Measurements from ENCODE around the gene FBXL12. TPM values are rescaled to one million over a fixed set of nuclear protein-coding genes. Genes with fewer than 3 reads are reported as not detected.

The FBXL12 gene
- polyA plus RNA-seq, 1 donor from 2014 or later: 31.5 TPM

DNA sequence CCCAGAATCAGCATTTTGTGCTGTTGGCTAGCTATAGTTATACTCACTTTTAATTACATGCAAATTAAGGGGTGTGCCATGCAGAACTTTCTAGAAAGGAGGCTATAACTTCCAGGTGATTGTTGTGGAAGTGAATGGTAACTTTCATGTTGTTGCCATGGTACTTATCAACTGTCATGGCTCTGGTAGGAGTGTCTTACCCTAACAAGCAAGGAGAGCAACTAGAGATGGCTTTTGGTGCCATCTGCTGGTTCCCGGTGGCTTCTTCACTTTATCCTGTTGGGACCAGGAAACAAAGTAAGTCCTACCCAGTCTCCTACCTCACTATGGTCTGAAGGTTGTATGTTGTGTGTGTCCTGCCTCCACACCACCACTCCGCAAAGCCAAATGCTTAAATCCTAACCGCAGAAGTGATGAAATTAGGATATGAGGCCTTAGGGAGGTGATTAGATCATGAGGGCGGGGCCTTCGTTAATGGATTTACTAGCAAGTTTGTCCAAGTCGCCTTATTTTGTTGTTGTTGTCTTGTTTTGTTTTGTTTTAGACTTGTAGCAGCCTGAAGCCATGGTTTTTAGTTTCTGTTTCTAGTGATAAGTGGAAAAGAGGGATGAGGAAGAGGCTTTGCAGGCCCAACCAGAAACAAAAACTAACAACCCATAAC is 22.6 kb downstream of the FBXL12 start:
- no peak overlapping the region for H2AFZ ChIP-seq (ENCODE audit: low read depth, low read length)
- H3K27me3 ChIP-seq (ENCODE audit: insufficient read depth, low read depth, low read length): no peaks in the 10 kb centered on the region
- H3F3A ChIP-seq (ENCODE audit: insufficient read depth, low read length, poor library complexity, severe bottlenecking): no peaks in the 10 kb centered on the region
- no peaks in the 10 kb centered on the region for H4K20me1 ChIP-seq (ENCODE audit: insufficient read depth)
- no peaks in the 10 kb centered on the region for H3K9me3 ChIP-seq (ENCODE audit: low read length)
- TF ChIP-seq, protein P1, sequence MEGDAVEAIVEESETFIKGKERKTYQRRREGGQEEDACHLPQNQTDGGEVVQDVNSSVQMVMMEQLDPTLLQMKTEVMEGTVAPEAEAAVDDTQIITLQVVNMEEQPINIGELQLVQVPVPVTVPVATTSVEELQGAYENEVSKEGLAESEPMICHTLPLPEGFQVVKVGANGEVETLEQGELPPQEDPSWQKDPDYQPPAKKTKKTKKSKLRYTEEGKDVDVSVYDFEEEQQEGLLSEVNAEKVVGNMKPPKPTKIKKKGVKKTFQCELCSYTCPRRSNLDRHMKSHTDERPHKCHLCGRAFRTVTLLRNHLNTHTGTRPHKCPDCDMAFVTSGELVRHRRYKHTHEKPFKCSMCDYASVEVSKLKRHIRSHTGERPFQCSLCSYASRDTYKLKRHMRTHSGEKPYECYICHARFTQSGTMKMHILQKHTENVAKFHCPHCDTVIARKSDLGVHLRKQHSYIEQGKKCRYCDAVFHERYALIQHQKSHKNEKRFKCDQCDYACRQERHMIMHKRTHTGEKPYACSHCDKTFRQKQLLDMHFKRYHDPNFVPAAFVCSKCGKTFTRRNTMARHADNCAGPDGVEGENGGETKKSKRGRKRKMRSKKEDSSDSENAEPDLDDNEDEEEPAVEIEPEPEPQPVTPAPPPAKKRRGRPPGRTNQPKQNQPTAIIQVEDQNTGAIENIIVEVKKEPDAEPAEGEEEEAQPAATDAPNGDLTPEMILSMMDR (IDR thresholded peaks at IDR 0.05; ENCODE audit: poor library complexity, severe bottlenecking): peak; percentile 97
- TF ChIP-seq RAD21 (conservative IDR thresholded peaks at IDR 0.05) (peak; percentile 98), MXI1 (conservative IDR thresholded peaks at IDR 0.05; ENCODE audit: poor library complexity, severe bottlenecking) (peak; percentile 62), EZH2 (IDR thresholded peaks at IDR 0.05; ENCODE audit: borderline replicate concordance, insufficient read depth, low read length, poor library complexity, severe bottlenecking) (no peak), TAF1 (IDR thresholded peaks at IDR 0.05; ENCODE audit: low read depth) (no peak), SMC3 (conservative IDR thresholded peaks at IDR 0.05; ENCODE audit: poor library complexity) (peak; percentile 98), POLR2AphosphoS5 (IDR thresholded peaks at IDR 0.05) (no peak)
- no peak overlapping the region for H3K27ac ChIP-seq (ENCODE audit: low read length)
- H3K4me2 ChIP-seq (ENCODE audit: low read length): no peak overlapping the region
- H3K36me3 ChIP-seq (ENCODE audit: insufficient read depth, low read length): no peaks in the 10 kb centered on the region
- H3K4me3 ChIP-seq (ENCODE audit: low read length): no peak overlapping the region
- no peaks in the 10 kb centered on the region for H3K79me2 ChIP-seq (replicated peaks; ENCODE audit: insufficient read depth, low read length)
- H3K9me2 ChIP-seq (ENCODE audit: insufficient read depth, low read length): no peaks in the 10 kb centered on the region
- no peak overlapping the region for H3K9ac ChIP-seq (ENCODE audit: low read length)

DNA sequence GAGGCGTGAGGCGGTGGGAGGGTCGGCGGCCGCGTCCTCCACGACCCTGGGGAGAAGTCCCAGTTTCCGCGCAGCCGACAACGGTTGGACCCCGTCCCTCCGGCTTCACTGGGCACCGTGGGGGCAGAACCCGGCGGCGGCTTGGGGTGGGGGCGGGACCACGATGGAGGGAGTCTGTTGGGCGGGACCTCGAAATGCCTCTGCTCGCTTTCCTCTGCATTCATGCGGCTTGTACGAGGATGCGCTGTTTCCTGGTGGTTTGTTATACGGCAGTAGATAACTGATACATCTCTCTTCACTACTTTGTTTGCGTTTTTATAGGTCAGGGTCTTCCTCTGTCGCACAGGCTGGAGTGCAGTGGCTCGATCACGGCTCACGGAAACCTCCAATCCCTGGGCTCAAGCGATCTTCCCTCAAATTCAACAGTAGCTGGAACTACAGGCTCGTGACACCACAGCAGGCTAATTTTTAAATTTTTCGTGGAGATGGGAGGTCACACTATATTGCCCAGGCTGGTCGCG is 25.7 kb downstream of the FBXL12 start:
- Histone ChIP-seq H3K4me2 (ENCODE audit: low read length) (peak overlapping the region; percentile 62), H3K4me3 (ENCODE audit: low read length) (peak overlapping the region; percentile 78), H3K9me2 (ENCODE audit: insufficient read depth, low read length) (no peaks in the 10 kb centered on the region), H3K27ac (ENCODE audit: low read length) (peak overlapping the region; percentile 93), H3K27me3 (ENCODE audit: insufficient read depth, low read depth, low read length) (no peaks in the 10 kb centered on the region), H3K36me3 (ENCODE audit: insufficient read depth, low read length) (no peaks in the 10 kb centered on the region), H3F3A (ENCODE audit: insufficient read depth, low read length, poor library complexity, severe bottlenecking) (no peaks in the 10 kb centered on the region), H4K20me1 (ENCODE audit: insufficient read depth) (no peaks in the 10 kb centered on the region), H3K9me3 (ENCODE audit: low read length) (no peaks in the 10 kb centered on the region), H3K9ac (ENCODE audit: low read length) (peak overlapping the region; percentile 95), H3K79me2 (replicated peaks; ENCODE audit: insufficient read depth, low read length) (no peaks in the 10 kb centered on the region), H2AFZ (ENCODE audit: low read depth, low read length) (peak overlapping the region; percentile 91)
- peak; percentile 66 for TF ChIP-seq MXI1 (conservative IDR thresholded peaks at IDR 0.05; ENCODE audit: poor library complexity, severe bottlenecking)
- TF ChIP-seq, protein P1 (IDR thresholded peaks at IDR 0.05; ENCODE audit: poor library complexity, severe bottlenecking): no peak
